Hepatocyte (in vitro differentiated cells): ENCODE data around the gene DALRD3.

Source experiments
- CTCF ChIP-seq: fragments of 200-600 bp; sonication (generic); IDR thresholded peaks from 2 replicates; pipeline ENCODE4 v1.5.1; 2016; ENCODE audit warnings: antibody characterized with exemption, mild to moderate bottlenecking; ENCODE audit not compliant: poor library complexity
- EZH2 ChIP-seq: fragments of 200-600 bp; sonication (generic); IDR thresholded peaks from 2 replicates; pipeline ENCODE4 v1.6.1; 2016; ENCODE audit warnings: antibody characterized with exemption, mild to moderate bottlenecking, borderline replicate concordance
- EZH2phosphoT487 ChIP-seq: fragments of 200-600 bp; sonication (generic); IDR thresholded peaks from one replicate; pipeline ENCODE4 v1.6.1; 2018; ENCODE audit warnings: antibody characterized with exemption, mild to moderate bottlenecking, low read depth, moderate library complexity; ENCODE audit not compliant: unreplicated experiment, severe bottlenecking

- TF ChIP-seq CTCF, result no peak
- TF ChIP-seq EZH2, result no peak
- TF ChIP-seq EZH2phosphoT487, result no peak
Observed at GRCh38 chr3:48993834-48994233, 24.5 kb downstream of the DALRD3 start.
